ENCODE data around the gene TRPC5OS.

The TRPC5OS gene

DNA sequence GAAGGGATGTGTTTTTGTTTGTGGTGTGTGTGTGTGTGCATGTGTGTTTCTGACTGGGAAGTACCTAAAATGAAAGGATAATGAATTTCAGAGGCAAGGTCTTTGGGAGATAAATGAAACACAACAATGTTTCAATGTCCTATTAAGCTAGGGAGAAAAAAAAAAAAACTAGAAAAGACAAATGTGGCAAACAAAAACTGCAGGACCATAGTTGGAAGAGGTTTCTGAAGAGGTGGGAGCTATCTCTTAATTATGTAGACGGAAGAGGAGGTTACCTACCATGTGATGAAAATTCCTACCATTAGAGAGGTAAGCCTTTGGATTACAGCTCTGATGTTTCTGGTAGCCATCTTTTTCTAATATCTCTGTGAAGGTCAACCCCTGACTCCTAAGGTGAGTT lies at the start of gene TRPC5OS:
Gene TRPC5OS (plus strand): TSS at position 301 of the 400 bp plus-strand sequence. CDS start 25,669 bp downstream, outside the sequence.
- DNase-seq: no peak

DNA sequence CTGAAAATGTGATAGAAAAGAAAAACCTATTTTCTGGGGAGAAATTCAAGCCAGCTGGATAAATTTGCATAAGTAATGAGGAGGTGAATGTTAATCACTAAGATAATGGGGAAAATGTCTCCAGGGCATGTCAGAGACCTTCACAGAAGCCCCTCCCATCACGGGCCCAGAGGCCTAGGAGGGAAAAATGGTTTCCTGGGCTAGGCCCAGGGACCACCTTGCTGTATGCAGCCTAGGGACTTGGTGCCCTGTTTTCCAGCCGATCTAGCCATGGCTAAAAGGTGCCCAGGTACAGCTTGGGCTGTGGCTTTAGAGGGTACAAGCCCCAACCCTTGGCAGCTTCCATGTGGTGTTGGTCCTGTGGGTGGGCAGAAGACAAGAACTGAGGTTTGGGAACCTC lies 46.6 kb upstream of the TRPC5OS start:
- no peak for DNase-seq

DNA sequence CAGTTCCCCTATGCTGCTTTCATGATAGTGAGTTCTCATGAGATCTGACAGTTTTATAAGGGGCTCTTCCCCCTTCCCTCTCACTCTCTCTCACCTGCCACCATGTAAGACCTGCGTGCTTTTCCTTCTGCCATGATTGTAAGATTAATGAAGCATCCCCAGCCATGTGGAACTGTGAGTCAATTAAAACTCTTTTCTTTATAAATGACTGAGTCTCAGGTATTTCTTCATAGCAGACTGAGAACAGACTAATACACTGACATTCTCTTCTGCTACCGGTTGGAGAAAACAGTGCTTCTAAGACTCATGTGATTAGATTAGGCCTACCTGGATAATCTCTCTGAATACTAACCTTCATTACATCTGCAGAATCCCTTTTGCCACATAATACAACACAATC lies 45.4 kb upstream of the TRPC5OS start:
- no peak for DNase-seq

DNA sequence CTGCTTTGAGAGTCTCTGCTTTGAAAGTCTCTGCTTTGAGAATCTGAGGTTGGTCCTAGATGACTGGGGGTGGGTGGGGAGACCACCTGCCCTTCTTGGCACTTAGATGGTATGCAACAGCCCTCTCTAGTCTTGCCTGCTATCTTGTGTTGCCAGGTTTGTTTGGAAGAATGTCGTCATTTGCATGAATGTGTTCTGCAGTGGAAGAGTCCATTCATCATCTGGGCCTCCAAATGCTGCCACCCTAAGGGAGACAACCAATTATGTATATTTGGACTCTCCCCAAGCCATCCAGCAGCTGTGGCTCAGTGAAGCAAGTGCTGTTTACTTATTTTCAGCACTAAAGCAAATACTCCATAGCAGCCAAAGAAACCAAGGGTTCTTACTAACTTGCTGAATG lies 44.6 kb upstream of the TRPC5OS start:
- no peak for DNase-seq

DNA sequence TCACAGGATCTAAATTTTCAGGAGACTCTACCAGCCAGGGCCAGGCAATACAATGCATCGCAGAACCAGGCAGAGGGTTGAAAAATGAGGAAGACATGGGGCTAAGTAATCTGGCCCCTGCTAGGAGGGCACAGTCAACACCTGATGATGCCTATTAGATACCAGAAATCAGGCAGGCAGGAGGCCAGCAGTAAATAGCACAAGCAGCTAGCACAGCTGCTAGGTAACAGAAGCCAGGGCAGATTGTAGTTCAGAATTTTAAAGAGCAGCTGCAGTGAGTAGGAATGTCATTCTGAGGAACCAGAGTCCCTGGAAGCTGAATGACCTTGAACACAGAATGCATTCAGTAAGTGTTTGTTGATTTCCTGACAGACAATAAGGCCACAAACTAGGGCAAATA lies 38.8 kb upstream of the TRPC5OS start:
- no peak for DNase-seq

DNA sequence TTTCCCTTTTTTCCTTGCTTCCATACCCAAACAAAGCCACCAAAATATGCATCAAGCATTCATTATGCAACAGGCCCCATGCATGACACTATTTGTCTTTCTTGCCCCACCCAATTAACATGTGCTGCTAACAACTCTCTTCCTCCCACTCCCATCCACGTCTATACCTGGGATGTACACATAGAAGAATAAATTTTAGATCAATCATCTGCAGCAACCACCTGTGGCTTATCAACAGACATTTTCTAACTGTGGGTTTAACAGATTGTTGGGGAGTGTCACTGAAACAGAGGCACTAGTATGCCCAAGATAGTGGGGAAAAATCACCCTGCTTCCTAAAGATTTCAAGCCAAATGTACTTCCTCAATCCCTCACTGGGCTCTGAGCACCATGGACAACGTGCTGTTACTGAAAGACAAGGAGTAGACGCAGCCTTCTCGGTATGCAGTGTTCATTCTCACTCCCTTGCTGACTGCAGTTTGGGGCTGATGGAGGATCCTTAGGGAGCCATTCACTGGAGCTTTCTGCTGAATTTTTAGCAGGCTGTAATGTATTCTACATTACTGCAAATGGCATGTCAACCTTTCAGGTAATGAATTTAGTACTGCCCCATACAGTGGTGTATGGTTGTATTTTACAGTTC lies 28.4 kb upstream of the TRPC5OS start:
- no peak for DNase-seq

DNA sequence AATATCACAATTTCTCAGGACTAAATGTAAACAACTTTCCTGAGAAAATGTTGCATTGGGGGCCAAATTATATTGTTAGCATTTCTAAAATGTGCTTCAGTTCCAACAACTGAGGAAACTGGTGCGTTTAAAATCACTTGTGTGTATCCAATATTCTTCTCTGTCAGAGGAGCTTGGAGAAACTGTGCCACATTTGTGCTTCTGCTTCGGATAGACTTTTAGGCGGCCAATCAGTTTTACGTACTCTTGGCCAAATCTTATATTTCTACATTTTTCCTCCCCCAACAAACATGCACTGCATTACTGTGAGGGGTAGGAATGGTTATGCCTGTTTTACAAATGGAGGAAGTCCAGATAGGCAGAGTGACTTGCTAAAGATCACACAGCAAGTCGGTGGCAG lies 27.4 kb upstream of the TRPC5OS start:
- no peak for DNase-seq

DNA sequence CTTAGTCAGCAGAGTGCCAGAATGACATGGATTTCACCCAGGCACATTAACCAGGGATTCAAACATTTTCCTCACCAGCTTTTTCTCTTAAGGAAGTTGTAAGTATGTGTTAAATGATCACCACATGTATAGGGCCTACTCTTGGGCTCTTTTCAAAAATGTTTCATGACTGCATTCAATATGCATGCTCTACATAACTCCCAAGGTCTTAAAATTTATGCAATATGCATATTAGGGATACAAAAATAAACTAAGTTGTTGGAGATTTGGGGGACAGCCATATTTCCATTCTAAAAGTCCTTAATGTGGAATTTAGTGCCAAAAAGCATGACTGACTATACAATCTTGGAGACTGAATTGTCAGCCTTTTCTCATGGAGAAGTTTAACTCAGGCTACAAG lies 25.0 kb upstream of the TRPC5OS start:
- no peak for DNase-seq

DNA sequence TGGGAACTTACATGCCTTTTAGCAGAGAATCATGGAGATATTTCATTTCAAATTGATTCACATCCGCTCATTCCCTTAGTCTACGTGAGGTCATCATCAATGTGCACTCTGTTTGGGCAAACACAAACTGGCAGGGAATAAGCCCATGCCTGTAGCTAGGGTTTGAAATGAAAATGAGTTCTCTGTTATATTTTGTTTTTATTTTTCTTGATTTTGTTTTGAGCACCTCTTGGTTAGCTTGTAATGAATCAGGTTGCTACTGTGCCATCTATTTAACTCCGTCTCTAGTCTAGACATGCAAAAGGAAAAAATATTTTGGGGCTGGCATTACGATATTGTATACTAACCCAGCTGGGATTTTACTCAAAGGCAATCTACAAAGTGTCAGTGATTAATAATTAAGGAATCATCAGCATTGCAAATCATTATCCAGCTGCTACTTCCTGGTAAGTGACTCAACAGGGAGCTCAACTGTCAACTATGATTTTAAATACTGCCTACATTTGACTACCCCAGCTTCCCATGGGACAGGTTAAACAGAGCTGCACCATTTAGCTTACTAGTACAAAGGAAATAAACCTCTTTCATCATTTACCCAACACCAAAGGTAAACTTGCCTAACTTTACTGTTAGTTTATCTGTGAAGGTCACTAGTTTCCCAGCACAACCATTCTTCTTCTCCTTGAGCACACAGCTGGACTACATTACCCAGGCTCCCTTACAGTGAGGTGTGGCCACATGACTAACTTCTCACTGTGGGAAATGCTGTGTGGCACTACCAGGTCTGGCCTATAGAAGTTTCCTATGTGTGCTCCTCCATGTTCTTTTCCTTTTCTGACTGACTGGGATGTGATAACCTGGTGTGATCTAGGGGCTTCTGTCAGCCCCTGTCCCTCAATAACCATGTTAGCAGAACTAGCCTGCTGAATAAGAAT lies 21.2 kb upstream of the TRPC5OS start:
- DNase-seq: no peak

DNA sequence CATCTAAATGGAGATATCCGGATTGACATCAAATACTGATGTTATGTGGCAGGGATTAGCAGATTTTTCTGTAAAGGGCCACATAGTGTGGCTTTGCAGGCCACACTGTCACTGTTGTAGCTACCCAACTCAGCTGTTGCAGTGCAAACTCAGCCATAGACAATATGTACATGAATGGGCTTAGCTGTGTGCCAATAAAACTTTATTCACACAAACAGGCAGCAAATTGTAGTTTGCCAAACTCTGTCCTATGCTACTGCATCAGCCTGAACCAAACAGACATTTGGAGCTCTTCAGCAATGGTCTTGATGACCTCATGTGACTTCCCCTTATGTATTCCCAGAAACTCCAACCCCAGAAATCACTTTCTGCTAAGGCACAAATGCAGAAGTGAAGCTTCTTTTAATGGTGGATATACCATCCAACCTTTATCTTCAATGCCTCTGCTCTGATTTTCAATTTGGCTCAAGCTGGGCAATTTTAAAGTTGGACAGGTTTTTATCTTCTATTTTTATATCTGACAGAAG lies 18.4 kb upstream of the TRPC5OS start:
- DNase-seq: no peak

DNA sequence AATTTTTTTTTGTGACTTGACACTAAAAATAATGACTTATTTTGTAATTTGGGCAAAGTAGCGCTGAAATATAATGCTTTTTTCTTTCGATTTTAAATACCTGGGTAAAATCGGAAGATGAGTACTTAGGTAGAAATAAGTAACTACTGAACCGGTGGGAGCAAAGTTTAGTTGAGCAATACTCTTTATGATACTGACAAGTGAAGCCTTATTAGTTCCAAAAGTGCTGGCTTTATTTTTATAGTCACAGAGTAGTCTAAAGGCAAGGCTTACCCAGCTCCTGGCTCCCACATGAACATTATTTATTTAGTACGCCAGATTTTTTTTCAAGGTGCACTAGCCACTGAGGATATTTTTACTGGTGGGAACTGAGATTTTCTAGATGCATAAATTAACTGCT lies 14.4 kb upstream of the TRPC5OS start:
- DNase-seq: no peak

DNA sequence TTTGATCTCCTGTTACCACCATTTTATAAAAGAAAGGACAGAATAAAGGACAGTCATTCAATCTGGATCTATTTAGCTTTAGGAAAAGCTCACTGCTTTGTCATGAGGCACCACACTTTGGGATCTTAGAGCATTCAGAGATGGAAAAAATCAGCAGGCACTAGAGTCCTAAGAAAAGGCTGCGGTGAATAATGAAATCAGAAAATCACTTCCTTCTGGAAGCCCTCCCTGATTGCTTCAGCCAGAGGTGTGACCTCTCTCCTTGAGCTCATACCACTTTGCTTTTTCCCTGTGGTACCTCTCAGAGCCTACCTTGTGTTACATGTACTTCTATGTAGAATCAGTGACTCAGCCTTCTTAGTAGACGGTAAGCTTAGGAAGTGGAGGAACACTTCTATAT lies 8.7 kb upstream of the TRPC5OS start:
- DNase-seq: no peak

DNA sequence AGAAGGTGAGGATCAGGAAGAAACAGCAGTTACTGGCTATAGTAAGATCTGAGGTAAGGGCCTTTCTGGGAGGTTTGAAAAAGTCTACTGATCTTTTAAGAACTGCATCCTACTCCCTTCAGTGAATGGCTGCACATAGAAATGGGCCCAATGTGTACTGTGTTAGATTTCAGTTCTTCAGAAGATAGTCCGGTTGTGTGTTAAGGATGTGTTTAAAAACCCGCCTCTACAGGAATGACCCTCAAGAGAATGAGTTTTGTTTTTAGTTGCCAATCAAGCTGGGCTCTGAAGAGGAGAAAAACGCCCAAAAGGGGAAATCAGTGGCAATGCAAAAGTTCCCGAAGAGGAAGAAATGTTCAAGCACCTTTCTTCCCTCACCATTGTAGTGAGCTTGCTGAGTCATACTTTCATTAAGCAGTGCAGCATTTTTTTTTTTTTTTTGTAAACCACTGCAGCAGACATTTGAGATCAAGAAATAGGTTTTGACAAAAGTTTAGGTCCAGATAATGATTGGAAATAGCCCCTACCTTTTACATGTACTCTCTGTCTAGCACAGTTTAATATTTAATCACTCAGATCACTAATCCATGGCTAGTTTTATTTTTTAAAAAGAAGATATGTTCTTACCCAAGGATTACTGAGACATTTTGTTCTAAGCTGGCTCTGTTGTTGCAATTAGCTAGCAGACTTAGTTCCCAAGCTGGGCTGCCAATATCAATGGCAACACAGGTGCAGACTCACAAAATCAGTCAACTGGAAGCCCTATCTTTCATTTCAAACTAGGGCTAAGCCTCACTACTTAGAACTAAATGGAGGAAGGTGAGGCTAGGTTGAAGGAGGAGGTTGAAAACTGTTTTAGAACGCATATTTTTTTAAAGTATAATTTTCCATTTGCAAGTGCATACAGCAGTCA lies 7.0 kb upstream of the TRPC5OS start:
- DNase-seq: no peak

DNA sequence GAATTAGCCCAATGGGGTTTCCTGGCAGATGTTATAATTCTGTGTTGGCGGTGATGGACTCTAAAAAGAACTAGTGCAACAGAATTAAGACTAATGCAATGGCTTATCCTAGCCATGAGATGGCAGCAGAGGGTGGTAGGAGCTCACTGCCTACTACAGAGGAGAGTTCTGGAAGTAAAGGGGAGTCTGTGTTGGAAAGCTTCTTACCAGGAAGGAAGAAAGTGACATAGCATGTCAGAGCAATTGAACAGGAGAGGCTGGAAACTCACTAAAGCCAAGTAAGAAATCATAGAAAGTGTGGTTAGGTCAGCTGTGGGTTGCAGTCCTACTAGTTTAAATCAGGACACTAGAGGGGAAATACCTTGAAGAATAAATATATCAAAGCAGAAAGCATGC lies 6.3 kb upstream of the TRPC5OS start:
- peak; percentile 22 for DNase-seq

DNA sequence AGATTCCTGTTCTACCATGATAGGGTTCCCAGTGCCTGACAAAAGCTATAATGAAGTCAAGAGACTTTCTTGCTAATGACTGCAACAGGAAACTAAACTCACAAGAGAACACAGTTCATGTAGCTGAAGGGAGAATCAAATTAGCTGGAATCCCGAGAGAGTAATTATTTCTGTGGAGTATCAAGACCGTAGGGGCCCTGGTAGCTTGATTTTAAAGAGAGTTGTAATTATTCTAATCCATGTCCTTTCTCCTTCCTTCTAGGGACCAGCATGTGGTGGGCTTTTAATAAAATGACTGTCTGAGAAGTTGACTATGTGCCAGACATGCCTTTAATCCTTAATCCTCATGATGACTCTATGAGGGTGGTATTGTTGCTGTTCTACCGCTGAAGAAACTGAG lies 1.7 kb upstream of the TRPC5OS start:
- DNase-seq: no peak

DNA sequence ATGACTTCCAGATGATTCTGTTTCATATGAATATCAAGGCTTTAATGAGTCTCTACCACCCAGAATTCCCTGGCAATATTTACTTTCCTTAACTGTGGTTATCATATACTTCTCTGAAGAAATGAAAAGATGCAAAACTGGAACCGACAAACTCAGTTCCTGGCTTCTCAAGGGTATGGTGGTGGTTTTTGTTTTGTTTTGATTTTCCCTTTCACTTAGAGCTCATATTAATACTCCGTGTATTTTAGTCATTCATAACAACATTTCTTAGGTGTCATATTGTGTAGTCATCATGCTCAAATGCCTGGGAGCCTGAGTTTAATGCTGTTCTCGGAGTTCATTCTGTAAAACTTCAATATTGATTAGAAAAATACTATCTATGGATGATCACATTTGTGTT lies 665 bp downstream of the TRPC5OS start:
- no peak for DNase-seq

DNA sequence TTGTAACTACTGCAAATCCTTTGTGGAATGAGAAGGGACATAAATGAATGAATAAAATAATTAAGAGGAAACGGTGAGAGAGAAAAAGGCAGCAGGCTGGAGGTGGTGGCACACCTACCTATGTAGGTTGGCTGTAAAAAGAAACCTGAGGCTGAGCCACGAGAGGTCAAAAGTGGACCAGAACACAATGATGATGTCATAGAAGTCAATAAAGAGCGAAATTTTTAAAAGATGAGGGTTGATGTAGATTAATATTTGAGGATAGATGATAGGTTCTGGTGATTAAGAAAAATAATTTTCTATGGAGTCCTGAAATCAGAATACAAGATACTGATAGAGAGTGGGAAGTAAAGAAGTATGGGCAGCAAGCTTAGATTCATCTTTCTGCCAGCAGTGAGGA lies 1.7 kb downstream of the TRPC5OS start:
- DNase-seq: no peak

DNA sequence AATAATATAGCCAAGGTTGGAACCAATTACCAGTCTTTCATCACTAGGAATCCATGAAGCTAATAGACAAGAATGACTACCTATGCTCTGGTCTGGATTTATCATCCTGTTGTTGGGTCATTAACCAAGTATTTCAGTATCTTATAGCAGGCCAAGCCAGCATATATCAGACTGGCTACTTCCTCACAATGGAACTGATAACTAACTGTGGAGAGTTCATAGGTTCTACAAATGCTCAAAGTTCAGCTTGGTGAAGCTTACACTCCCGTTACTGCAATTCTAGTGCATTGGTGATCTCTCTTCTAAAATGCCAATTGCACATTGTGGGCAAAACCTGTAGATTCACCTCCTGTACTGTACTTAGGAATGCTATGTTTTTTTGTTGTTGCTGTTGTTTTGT lies 4.8 kb downstream of the TRPC5OS start:
- no peak for DNase-seq

DNA sequence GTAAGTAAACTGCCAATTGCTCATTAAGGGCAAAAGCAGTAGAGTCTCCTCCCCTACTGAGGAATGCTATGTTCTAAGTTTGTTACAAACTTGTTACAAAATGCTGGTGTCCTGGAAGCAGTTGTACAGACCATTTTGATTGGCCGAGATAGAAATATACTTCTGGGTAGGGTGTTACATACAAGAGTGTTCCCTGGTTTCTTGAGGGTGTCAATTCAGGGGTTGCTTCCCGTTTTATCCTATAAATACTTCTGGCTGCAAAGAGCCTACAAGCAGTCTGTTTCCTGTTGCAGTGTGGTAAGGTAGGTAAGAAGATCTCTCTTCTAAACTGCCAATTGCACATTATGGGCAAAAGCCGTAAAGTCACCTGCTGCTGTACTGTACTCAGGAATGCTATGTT lies 5.7 kb downstream of the TRPC5OS start:
- DNase-seq: no peak

DNA sequence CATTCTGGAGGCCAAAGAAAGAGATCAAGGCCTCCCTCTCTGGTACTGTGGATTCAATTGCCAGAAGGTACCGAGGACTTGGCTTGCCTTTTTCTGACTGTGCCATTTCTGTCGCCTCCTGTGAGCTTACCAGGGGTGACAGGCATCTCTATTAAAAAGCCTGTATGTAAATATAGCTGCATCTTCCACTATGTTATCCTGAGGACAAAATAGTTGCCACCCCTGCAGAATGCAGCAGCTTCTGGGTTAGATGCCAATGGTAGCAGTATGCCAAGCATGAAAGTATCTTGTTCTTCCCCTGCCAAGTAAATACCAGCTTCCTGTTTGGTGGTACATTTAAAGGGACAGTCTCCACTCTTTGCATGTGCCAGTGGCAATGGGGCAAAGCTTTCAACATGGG lies 10.7 kb downstream of the TRPC5OS start:
- DNase-seq: no peak

DNA sequence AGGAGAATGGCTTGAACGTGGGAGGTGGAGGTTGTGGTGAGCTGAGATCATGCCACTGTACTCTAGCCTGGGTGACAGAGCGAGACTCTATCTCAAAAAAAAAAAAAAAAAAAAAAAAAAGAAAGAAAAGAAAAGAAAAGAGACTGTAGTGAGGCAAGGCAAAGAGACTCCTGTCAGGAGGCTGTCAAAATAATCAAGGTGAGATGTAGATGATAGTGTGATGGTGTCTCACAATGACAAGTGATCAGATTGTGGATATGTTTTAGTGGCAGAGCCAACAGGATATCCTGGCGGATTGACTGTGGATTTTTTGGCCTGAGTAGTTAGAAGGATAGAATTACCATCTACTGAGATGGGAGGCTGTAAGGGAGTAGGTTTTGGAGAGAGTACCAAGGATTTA lies 12.6 kb downstream of the TRPC5OS start:
- DNase-seq: no peak

DNA sequence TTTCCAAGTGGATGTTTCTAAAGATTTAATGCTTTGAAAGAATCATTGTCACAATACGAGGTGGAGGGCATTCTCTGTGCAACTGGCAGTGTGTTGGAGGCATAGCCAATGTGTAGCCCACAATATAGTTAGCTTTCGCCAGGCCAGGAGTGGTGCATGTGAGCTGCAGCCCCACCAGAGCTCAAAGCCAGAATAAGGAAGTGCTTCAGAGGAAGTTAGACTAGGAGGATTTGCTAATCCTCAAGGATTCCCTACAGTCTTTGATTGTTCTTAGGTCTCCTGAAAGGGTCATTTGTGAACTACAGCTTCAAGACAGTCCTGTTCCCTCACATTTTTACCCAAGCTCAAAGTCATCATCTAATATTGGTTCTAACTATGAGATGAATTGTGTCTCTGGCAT lies 16.4 kb downstream of the TRPC5OS start:
- no peak for DNase-seq

DNA sequence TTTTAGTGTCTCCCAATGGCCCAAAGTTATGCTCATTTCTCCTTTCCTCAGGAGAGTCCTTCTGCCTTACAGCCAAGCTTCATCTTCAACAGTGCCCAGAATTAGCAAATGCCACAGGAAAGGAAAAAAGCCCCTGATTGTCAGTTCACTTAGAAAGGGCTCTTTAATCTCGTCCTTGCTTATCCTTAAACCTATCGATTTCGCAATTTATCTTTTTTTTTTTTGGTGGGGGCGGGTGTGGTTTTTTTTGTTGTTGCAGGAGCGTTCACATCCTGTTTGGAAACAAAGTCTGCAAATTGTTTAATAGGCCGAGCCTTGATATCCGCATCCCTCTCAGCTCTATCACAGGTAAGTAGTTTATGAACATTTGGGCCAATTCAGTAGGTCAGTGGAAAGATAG lies 20.2 kb downstream of the TRPC5OS start:
- no peak for DNase-seq
